GM04504 (cell line): ENCODE results near the gene PIANP.
"Not testable (repeated sequence)": the region's sequence is repeated elsewhere in the genome, so short reads cannot be mapped to it uniquely, and the experiment has no call there.

ENCODE experiments used
- DNase-seq: peaks from one replicate; pipeline ENCODE4 v3.0.0-alpha.2; 2012; ENCODE audit warnings: low read depth

Gene PIANP, protein sequence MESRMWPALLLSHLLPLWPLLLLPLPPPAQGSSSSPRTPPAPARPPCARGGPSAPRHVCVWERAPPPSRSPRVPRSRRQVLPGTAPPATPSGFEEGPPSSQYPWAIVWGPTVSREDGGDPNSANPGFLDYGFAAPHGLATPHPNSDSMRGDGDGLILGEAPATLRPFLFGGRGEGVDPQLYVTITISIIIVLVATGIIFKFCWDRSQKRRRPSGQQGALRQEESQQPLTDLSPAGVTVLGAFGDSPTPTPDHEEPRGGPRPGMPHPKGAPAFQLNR

DNA sequence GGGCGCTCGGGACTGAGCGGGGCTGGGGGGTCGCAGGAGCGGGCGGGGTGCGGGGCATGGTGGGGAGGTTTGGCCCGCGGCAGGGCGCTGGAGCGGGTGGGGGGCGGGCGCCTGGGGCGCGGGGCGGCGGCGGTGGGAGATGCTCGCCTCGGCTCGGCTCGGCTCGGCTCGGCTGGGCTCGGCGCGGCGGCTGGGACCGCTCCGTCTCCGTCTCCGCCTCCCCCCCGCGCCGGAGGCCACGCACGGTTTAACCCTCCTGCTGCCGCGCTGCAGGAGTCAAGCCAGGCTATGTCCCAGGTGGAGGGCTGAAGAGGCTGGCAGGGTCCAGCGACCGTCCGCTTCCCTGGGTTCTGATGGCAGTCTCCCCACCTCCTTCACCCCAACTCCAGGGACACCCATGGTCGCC is at the start of gene PIANP:
PIANP (minus strand) TSS at position 170 of the 406 bp plus-strand sequence. CDS start 2,754 bp downstream, outside the sequence.
- no peak for DNase-seq

DNA sequence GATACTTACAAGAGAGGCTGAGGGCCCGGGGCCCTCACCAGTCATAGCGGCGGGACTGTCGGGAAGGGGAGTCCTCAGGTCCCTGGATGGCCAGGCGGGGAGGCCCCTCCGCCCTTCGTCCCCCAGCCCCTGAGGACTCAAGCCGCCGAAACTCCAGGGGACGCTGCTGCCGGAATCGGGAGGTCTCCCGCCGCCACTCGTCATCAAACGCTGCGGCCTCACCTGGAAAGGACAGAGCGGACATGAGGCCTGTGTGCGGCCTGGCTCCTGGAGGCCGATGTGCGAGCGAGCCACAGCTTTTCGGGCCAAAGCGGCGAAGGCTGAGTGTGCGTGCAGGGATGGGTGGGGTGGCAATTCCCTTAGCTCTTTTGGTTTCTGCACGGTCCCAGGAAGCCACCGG is 48.1 kb upstream of the PIANP start:
- DNase-seq = no peak

DNA sequence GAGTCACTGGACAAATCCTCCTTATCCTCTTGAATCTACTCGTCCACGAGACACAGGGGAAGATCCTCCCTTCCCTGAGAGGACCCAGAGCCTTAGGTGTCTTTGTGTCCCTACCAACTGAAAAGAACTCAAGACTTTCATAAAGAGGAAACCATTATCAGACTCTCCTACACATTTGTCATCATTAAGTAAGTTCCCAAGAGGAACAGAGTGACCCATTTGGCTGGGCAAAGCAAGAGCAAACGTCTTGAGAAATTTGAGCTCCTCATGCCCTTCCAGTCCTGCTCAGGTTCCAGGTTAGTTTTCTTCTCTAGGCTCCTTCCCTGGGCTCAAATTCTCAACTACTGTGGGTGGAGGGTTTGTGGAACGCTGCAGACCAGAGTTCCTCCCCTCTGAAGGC is 46.6 kb upstream of the PIANP start:
- no peak for DNase-seq

GRCh38 chr12:6745741-6746525 is 45.3 kb upstream of the PIANP start:
- no peak for DNase-seq

- not testable (repeated sequence) for DNase-seq
These were observed 42.7 kb upstream of the PIANP start for GRCh38 chr12:6743300-6743699.

DNA sequence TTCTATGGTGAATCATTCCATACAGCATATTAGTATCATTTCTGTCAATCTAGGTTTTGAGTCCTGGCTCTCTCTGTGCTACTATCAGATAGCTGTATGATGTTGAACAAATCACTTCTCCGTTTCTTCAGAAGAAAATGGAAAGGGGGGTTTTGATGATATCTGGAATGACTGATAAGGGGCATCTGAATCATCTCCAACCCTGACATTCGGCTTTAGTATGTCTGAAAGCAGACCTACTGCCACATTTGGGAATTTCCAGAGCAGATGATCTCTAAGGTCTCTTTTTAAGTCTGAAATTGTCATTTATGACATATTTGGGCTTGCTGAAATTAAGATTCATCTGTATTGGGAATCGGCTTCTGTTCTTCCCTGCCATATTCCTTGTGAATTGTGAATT is 42.2 kb upstream of the PIANP start:
- no peak for DNase-seq

- DNase-seq = not testable (repeated sequence)
These were observed 41.5 kb upstream of the PIANP start for GRCh38 chr12:6742080-6742479.

DNA sequence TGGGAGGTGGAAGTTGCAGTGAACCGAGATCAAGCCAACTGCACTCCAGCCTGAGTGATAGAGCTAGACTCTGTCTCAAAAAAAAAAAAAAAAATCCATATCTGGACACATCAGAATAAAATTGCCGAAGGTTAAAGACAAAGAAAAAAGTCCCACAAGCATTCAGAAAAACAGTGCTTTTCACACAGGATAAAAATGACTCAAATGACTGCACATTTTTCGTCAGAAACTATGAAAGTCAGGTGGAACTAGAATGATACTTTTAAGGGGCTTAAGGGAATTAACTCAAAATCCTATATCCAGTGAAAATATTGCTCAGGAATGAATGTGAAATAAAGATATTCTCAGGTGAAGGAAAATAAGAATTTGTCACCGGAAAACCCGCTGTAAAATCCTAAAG is 36.1 kb upstream of the PIANP start:
- DNase-seq = no peak

- DNase-seq = peak; percentile 32
These were observed 35.0 kb upstream of the PIANP start for GRCh38 chr12:6735448-6736191.

GRCh38 chr12:6734506-6735387 is 34.1 kb upstream of the PIANP start:
- DNase-seq = no peak

- DNase-seq = no peak
These were observed 29.6 kb upstream of the PIANP start for GRCh38 chr12:6730169-6730568.

DNA sequence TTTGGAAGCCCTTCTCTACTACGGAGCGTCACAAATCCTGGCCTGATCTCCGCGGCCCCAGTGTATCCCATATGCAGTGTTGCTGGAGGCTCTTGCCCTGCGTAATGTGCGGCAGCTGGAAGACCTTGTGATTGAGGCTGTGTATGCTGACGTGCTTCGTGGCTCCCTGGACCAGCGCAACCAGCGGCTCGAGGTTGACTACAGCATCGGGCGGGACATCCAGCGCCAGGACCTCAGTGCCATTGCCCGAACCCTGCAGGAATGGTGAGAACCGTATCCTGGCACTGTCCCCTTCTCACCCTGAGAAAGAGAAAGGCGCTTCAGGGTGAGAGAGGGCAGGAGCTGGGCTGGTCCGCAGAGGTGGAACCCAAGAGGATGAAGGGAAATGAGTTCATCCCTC is 28.6 kb upstream of the PIANP start:
- no peak for DNase-seq

DNA sequence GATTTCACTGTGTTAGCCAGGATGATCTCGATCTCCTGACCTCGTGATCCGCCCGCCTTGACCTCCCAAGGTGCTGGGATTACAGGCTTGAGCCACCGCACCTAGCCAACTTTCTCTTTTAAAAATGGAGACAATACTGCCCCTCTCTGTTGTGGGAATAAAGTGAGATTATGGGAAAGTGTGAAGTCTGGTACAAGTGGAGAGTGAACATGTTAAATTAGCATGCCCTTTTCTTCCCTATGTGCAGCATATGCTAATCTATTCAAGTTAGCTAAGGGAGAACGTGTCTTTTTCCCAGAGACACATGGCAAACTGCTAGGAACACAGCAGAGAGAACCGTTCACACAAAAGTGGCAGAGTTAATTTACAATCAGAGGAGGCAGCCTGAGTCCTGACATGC is 24.7 kb upstream of the PIANP start:
- DNase-seq = no peak

GRCh38 chr12:6724409-6724797 is 23.8 kb upstream of the PIANP start:
- DNase-seq = no peak

GRCh38 chr12:6723607-6724408 is 23.2 kb upstream of the PIANP start, which contains the start of gene COPS7A:
Gene COPS7A, plus strand, starts transcription at chr12:6724046. Its CDS starts 611 bp downstream, at chr12:6724657.
- peak; percentile 90 for DNase-seq

DNA sequence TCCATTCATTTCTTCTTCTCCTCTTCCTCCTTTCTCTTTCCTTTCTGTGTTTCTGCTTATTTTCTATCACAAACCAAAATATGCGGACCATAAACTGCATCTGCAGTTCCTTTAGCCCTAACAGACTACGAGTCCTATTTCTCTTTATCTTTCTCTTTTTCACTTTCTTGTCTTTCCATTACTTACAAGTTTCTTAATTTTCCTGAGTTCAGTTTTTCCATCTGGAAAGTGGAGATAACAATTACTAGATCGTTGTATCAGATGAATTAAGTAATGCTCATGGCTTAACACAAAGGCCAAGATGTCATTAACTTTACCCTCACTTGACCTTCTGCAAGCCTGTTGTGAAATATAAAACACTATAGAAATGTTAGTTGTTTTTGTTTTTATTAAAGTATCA is 22.2 kb upstream of the PIANP start:
- DNase-seq = no peak

- no peak for DNase-seq
These were observed 16.3 kb upstream of the PIANP start for GRCh38 chr12:6716874-6717437.

GRCh38 chr12:6716031-6716873 is 15.6 kb upstream of the PIANP start:
- DNase-seq = not testable (repeated sequence)

DNA sequence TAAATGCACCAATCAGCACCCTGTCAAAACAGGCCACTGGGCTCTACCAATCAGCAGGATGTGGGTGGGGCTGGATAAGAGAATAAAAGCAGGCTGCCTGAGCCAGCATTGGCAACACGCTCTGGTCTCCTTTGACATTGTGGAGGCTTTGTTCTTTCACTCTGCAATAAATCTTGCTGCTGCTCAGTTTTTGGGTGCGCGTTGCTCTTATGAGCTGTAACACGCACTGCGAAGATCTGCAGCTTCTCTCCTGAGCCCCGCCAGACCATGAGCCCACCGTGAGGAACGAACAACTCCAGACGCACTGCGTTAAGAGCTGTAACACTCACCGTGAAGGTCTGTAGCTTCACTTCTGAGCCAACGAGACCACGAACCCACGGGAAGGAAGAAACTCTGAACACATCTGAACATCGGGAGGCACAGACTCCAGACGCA is 8.4 kb upstream of the PIANP start:
- no peak for DNase-seq
